Mucosa of stomach (tissue), 1 donor: ENCODE data around the gene SLC9A6.

Experiments used
- H3K27me3 ChIP-seq: one replicate; pipeline ENCODE4 v1.7.0; 2013; ENCODE audit warnings: mild to moderate bottlenecking, low read length; ENCODE audit not compliant: control insufficient read depth, insufficient read depth
- H3K36me3 ChIP-seq: one replicate; pipeline ENCODE4 v1.7.0; 2013; ENCODE audit warnings: low read length; ENCODE audit not compliant: control insufficient read depth, insufficient read depth
- H3K4me1 ChIP-seq: one replicate; pipeline ENCODE4 v1.7.0; 2013; ENCODE audit warnings: mild to moderate bottlenecking, low read length; ENCODE audit not compliant: control insufficient read depth, insufficient read depth
- H3K4me3 ChIP-seq: one replicate; pipeline ENCODE4 v1.7.0; 2013; ENCODE audit warnings: low read length
- H3K9ac ChIP-seq: one replicate; pipeline ENCODE4 v1.7.0; 2013; ENCODE audit warnings: mild to moderate bottlenecking, low read length, moderate library complexity
- H3K9me3 ChIP-seq: one replicate; pipeline ENCODE4 v1.7.0; 2013; ENCODE audit warnings: mild to moderate bottlenecking, low read length, moderate library complexity; ENCODE audit not compliant: control insufficient read depth
- donor health status: Pancreatic carcinoma.

SLC9A6 gene

DNA sequence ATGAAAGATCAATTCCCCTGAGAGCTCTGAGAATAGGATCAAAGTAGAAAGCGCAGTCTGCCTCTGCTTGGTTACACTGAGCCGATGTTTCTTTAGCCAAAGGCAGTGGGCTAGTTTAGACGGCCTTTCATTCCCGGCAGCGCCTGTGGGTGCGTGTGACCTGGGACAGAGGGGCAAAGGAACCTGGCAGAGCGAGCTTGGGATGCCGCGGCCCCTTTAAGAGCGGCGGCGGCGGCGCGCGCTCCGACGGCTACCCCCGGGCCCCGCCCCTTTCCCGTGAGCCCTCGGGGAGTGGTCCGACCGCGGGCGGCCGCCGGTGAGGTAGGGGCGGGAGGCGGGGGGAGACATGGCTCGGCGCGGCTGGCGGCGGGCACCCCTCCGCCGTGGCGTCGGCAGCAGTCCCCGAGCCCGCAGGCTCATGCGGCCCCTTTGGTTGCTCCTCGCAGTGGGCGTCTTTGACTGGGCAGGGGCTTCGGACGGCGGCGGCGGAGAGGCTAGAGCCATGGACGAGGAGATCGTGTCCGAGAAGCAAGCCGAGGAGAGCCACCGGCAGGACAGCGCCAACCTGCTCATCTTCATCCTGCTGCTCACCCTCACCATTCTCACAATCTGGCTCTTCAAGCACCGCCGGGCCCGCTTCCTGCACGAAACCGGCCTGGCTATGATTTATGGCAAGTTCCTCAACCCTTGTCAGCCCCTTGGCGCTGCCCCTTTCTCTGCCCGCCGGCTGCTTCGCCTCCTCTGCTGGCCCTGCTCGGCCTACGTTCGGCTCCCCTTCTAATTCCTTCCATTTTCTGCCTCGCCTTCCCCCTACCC, at the start of gene SLC9A6:
Gene SLC9A6, plus strand, starts transcription at position 279 of the 816 bp plus-strand sequence. Its CDS starts 224 bp downstream, at position 503.
- H3K27me3 ChIP-seq: no peaks in the 10 kb centered on the region
- no peaks in the 10 kb centered on the region for H3K9me3 ChIP-seq
- no peaks in the 10 kb centered on the region for H3K36me3 ChIP-seq
- H3K4me1 ChIP-seq: peaks cover 6% of the 10 kb centered on the region
- H3K4me3 ChIP-seq: peak within 1 kb of the TSS; percentile 60
- peak within 1 kb of the TSS; percentile 70 for H3K9ac ChIP-seq

DNA sequence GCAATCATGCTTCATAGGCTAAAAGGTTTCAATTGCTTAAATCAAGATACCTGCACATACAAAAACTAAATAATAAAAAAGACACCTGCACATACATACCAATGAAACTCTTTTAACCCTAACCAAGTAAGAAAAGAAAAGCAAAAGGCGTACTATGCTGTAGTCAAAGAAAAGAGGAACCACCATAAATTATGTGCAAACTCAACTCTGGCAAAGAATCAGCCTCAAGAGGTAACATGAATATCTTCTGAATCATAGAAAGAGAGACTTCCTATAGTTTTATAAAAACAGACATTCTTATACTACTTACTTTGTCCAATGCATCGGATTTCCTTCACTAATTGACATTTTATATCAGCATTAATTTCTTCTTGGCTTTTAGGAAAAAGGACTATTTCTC, 40.7 kb upstream of the SLC9A6 start:
- Histone ChIP-seq H3K9me3 (no peaks in the 10 kb centered on the region), H3K4me3 (no peak overlapping the region), H3K9ac (no peak overlapping the region), H3K36me3 (no peaks in the 10 kb centered on the region), H3K27me3 (no peaks in the 10 kb centered on the region), H3K4me1 (no peaks in the 10 kb centered on the region)

DNA sequence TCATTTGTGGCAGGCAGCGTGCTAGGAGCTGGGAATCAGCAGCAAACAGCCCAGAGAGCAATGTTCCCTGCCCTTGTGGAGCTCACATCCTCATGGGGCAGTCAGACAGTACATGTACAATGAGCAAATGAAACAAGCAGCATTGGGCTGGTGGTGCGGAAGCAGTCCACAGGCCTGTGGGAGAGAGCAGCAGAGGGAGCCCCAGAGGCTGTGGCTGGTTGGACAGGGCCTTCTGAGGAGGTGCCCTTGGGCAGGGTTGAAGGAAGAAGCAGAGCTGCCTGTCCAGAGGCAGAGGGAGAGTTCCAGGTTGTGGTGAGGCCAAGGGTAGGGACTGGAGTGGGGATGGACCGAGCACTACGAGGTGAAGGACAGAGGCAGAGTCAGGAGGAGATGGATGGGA, 33.9 kb upstream of the SLC9A6 start:
- H3K9me3 ChIP-seq: no peaks in the 10 kb centered on the region
- no peak overlapping the region for H3K9ac ChIP-seq
- H3K4me3 ChIP-seq: no peak overlapping the region
- no peaks in the 10 kb centered on the region for H3K27me3 ChIP-seq
- no peaks in the 10 kb centered on the region for H3K4me1 ChIP-seq
- H3K36me3 ChIP-seq: no peaks in the 10 kb centered on the region

DNA sequence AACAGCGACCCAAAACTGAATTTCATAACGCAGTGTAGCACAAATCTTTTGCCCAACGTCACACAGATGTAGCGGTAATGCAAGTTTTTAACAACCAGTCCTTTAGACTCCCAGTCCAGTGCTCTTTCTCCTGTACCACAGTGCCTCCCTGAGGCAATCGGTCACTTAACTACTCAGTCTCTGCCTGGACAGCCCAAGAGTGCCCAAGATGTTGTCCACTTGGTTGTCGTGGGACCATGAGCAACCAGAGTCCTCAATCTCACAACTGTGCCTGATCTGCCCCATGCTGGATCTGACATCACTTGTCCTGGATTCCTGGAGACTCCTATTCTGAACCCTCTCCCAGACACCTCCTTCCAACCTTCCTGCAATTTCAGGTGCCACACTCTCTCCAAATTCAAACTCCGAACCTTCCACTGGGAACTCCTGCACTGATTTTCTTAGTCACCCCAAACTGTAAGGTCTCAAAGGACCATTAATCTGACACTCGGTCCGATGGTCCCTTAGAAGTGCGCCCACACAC, 12.1 kb upstream of the SLC9A6 start:
- Histone ChIP-seq H3K27me3 (no peaks in the 10 kb centered on the region), H3K9ac (peak overlapping the region; percentile 83), H3K4me1 (peaks cover 9% of the 10 kb centered on the region), H3K9me3 (no peaks in the 10 kb centered on the region), H3K4me3 (peak overlapping the region; percentile 69), H3K36me3 (no peaks in the 10 kb centered on the region)

DNA sequence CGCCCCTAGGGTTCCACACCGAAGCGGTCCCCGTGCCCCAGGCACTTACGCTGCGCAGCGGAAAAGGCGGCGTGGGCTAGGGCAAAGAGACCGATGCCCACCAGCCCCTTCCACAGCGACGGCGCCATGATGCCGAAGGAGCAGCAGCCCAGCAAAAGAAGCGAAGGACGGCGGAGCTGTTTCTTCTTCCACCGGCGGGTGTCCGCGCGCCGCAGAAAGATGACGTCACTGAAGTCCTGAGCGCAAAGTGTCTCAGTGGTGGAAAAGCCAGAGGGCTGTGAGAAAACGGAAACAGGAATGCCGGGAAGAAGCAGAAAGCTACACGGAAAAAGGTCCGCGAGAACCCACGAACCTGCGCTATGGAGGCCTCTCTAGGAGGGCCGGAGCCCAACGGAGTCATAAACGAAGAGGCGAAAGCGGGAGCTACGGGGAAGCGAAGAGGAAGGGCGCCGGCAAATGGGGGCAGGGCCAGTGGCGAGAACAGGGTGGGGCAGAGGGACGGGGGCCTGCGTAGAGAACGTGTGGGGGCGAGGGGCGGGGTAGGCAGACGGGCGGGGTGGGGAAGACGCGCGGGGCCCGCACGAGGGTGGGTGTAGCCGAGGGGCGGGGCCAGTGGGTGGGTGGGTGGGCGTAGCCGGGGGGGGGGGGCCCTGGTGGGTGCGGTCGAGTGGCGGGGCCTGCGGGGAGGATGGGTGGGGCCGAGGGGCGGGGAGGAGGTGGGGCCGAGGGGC, 11.5 kb upstream of the SLC9A6 start, which contains the start of gene MMGT1:
Gene MMGT1, minus strand, starts transcription at position 441 of the 731 bp plus-strand sequence. Its CDS starts 313 bp downstream, at position 128.
- H3K4me1 ChIP-seq: peaks cover 9% of the 10 kb centered on the region
- peak within 1 kb of the TSS; percentile 83 for H3K9ac ChIP-seq
- H3K9me3 ChIP-seq: no peaks in the 10 kb centered on the region
- no peaks in the 10 kb centered on the region for H3K36me3 ChIP-seq
- H3K27me3 ChIP-seq: no peaks in the 10 kb centered on the region
- peak within 1 kb of the TSS; percentile 69 for H3K4me3 ChIP-seq

DNA sequence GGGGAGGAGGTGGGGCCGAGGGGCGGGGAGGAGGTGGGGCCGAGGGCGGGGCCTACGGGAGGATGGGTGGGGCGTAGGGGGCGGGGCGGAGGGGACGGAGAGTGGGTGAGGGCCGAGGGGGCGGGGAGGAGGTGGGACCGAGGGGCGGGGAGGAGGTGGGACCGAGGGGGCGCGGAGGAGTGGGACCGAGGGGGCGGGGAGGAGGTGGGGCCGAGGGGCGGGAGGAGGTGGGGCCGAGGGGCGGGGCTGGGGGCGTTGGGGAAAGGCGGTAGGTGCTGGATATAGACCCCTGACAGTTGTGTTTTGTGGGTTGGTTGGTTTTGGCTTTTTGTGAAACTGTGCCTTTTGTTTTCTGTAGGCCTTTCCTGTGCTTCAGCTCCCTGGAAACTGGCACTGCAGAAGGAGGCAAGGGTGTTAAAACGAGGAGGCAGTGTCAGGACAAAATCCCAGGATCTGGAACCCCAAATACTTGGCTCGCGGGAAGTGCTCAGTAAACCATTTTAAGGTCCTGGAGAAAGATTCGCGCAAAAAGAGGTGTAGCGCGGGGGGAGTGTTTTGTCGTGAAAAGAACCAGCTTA, 10.9 kb upstream of the SLC9A6 start:
- Histone ChIP-seq H3K4me3 (no peak overlapping the region), H3K9me3 (no peaks in the 10 kb centered on the region), H3K9ac (no peak overlapping the region), H3K36me3 (no peaks in the 10 kb centered on the region), H3K4me1 (peaks cover 9% of the 10 kb centered on the region), H3K27me3 (no peaks in the 10 kb centered on the region)

DNA sequence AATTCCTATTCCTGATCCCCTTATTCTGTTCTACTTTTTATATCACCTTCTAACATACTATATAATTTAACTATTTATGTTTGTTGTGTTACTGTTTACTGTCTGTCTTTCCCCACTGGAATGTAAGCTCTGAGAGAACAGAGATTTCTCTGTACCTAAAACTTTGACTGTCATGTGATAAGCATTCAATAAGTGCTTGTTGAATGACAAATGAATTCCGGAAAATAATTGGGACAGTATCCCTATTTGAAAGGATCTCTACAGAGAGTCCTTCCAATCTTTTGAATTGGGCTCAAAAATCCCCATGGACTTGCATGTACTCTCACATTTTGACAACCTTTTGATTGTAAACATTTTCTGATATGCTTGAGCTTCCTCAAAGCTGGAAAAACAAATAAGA, 9.8 kb upstream of the SLC9A6 start:
- no peaks in the 10 kb centered on the region for H3K36me3 ChIP-seq
- H3K9ac ChIP-seq: no peak overlapping the region
- H3K9me3 ChIP-seq: no peaks in the 10 kb centered on the region
- no peaks in the 10 kb centered on the region for H3K27me3 ChIP-seq
- no peak overlapping the region for H3K4me3 ChIP-seq
- peaks cover 9% of the 10 kb centered on the region for H3K4me1 ChIP-seq

DNA sequence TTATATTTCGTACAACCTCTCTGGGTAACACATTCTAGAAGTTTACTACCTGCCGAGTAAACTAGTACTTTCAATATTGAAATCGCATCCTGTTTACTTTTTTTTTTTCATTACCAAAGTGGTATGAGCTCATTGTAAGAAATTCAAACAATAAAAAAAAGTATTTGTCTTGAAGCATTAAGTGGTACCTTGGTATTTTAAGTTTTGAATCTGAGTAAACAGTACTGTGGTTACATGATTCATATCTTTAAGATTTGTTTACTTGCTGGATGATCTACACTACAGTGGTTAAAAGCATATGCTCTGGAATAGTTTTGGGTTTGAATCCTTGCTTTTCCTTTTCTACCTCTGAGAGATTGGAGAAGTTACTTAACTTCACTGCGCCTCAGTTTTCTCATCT, 7.6 kb upstream of the SLC9A6 start:
- Histone ChIP-seq H3K4me3 (no peak overlapping the region), H3K9ac (no peak overlapping the region), H3K9me3 (no peaks in the 10 kb centered on the region), H3K36me3 (no peaks in the 10 kb centered on the region), H3K27me3 (no peaks in the 10 kb centered on the region), H3K4me1 (peaks cover 5% of the 10 kb centered on the region)

DNA sequence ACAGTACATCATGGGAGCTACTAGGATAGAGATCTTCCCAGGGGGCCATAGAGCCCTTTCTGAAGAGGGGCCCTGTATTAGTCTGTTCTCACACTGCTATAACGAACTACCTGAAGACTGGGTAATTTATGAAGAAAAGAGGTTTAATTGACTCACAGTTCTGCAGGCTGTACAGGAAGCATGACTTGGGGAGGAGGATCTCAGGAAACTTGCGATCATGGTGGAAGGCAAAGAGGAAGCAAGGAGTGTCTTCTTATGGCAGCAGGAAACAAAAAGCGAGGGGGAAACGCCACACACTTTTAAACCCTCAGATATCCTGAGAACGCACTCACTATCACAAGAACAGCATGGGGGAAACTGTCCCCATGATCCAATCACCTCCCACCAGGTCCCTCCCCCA, 4.2 kb upstream of the SLC9A6 start:
- no peak overlapping the region for H3K4me3 ChIP-seq
- H3K36me3 ChIP-seq: no peaks in the 10 kb centered on the region
- no peak overlapping the region for H3K9ac ChIP-seq
- no peaks in the 10 kb centered on the region for H3K9me3 ChIP-seq
- H3K4me1 ChIP-seq: peaks cover 6% of the 10 kb centered on the region
- no peaks in the 10 kb centered on the region for H3K27me3 ChIP-seq

DNA sequence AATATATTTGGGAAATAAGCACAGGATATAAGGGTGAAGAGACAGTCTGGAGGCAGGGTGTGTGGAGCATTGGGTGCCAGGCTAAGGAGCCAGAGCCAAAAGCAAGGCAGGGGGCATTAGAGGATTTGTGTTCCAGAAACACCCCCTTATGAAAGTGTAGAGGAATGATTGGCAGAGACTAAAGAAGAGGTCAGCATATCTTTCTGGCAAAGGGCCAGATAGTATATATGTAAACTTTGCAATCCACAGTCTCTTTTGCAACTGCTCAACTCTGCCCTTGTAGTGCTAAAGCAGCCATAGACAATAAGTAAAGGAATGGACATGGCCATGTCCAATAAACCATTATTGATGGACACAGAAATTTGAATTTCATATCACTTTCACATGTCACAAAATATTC, 3.6 kb upstream of the SLC9A6 start:
- H3K4me1 ChIP-seq: peaks cover 6% of the 10 kb centered on the region
- H3K36me3 ChIP-seq: no peaks in the 10 kb centered on the region
- H3K4me3 ChIP-seq: no peak overlapping the region
- no peaks in the 10 kb centered on the region for H3K27me3 ChIP-seq
- no peaks in the 10 kb centered on the region for H3K9me3 ChIP-seq
- H3K9ac ChIP-seq: no peak overlapping the region

DNA sequence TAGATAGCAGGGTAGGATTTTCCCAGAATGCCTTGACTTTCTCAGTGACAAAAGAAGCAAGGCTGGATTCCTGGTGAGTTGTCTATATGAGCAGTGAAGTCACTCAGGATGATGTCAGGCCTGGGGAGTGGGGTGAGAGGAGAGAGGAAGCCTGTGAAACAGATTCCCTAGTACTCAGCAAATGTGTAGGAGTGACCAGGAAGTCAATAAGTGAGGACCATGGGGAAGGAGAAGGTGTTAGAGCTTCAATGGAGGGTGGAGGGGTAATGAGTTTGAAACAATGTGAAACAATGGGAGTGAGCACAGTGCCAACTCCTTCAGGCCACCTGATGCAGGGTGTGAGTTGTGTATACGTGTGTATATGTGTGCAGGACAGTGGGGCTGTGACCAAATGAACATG, 2.4 kb upstream of the SLC9A6 start:
- H3K27me3 ChIP-seq: no peaks in the 10 kb centered on the region
- no peak overlapping the region for H3K4me3 ChIP-seq
- H3K9me3 ChIP-seq: no peaks in the 10 kb centered on the region
- H3K9ac ChIP-seq: no peak overlapping the region
- H3K36me3 ChIP-seq: no peaks in the 10 kb centered on the region
- H3K4me1 ChIP-seq: peaks cover 6% of the 10 kb centered on the region

DNA sequence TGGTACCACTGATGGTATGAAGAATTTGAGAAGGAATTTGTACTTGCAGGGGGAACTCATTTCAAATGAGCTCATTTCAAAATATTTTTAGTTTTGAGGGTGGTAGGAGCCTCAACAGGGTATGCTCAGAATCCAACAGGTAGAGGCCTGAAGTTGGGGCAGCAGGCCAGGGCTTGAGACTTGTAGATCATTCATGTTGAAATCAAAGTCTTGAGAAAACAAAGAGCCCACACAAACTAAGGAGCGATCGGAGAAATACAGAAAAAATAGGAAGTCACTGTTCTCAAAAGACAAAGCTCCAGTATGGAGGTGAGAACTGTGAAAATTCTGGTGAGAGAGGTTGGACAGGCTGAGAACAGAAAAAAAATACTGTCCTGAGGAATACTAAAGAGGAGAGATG, 979 bp upstream of the SLC9A6 start:
- Histone ChIP-seq H3K4me3 (peak overlapping the region; percentile 60), H3K9me3 (no peaks in the 10 kb centered on the region), H3K36me3 (no peaks in the 10 kb centered on the region), H3K9ac (peak overlapping the region; percentile 70), H3K4me1 (peaks cover 6% of the 10 kb centered on the region), H3K27me3 (no peaks in the 10 kb centered on the region)
